ENCODE results near the gene RORB.

DNA sequence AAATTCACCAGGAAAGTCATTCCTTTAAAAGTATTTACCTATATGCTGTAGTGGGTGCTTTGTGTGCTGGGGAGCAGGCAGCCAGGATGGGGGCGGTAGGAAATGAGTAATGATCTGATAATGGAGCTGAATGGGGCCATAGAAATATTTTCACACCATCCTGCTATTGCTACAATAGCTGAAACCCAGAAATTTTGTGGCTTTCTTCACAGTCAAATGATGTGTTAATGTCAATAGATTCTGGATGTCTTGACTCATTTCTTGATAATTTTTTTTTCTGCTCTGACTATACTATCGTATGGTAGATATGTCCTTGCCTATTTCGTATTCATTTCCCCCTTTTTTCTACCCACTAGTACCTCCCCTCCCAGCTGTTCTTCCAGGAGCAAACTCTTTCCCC is 59.5 kb downstream of the RORB start:
- TF ChIP-seq CTCF (IDR thresholded peaks at IDR 0.05; ENCODE audit: insufficient read depth, low read length) (no peak), POLR2AphosphoS5 (IDR thresholded peaks at IDR 0.05; ENCODE audit: low read depth) (no peak), REST (IDR thresholded peaks at IDR 0.05; ENCODE audit: insufficient replicate concordance, low read depth) (no peak)
